Activated CD8-positive, alpha-beta memory T cell treated with anti-CD3 and anti-CD28 coated beads, Interleukin-2, amount 10 ng/mL, durations not matched to agents 7 days and 5 days (primary cell): ENCODE data around the gene HOXA10. TPM values are rescaled to one million over a fixed set of nuclear protein-coding genes. Genes with fewer than 3 reads are reported as not detected.

ENCODE experiments used
- ATAC-seq: fragments of 150-1000 bp; cut with Tn5 transposase; one replicate; pipeline ENCODE4 v1.10.0; 2021; ENCODE audit warnings: moderate library complexity
- CTCF ChIA-PET: fragments of 350-600 bp; sonication (Branson Sonifier 250); formaldehyde crosslinking; loops from one replicate; lab custom pipeline; 2021; ENCODE audit warnings: antibody characterized with exemption; lab: Charles Lee
- DNase-seq: peaks from one replicate; pipeline ENCODE4 v3.0.0-alpha.2; 2020
- H3K27ac Mint-ChIP-seq: one replicate; pipeline ENCODE4 v1.8.0; 2021; ENCODE audit warnings: mild to moderate bottlenecking, mixed read lengths
- H3K27me3 Mint-ChIP-seq: one replicate; pipeline ENCODE4 v1.8.0; 2021; ENCODE audit warnings: mixed read lengths
- H3K36me3 Mint-ChIP-seq: one replicate; pipeline ENCODE4 v1.8.0; 2021; ENCODE audit warnings: mild to moderate bottlenecking, mixed read lengths
- H3K4me1 Mint-ChIP-seq: one replicate; pipeline ENCODE4 v1.8.0; 2021; ENCODE audit warnings: mixed read lengths
- H3K4me3 Mint-ChIP-seq: one replicate; pipeline ENCODE4 v1.8.0; 2021; ENCODE audit warnings: mild to moderate bottlenecking, moderate library complexity, mixed read lengths
- H3K9me3 Mint-ChIP-seq: one replicate; pipeline ENCODE4 v1.8.0; 2022; ENCODE audit warnings: low read depth, mixed read lengths
- total RNA-seq, 2 experiments: library from RNA; stranded (reverse); gene quantifications; one replicate each; pipeline ENCODE4 v1.2.3, GENCODE V29; 2021

Gene HOXA10
- total RNA-seq, result not detected

GRCh38 chr7:27173956-27174873, at the start of gene HOXA10:
Gene HOXA10, minus strand, starts transcription at chr7:27174320. Its CDS starts 14 bp downstream, at chr7:27174306.
- ATAC-seq, result no peak
- no peaks in the 10 kb centered on the region for H3K9me3 Mint-ChIP-seq
- peak within 1 kb of the TSS; percentile 49 for H3K27ac Mint-ChIP-seq
- peaks cover 7% of the 10 kb centered on the region for H3K4me1 Mint-ChIP-seq
- peaks cover 78% of the 10 kb centered on the region for H3K27me3 Mint-ChIP-seq
- CTCF ChIA-PET, result interaction anchor here (0.9 kb wide), 1 partner anchor 11 kb away, joined by 3 read pairs; no protein-coding TSS in a partner anchor
- H3K36me3 Mint-ChIP-seq, result peaks cover 2% of the 10 kb centered on the region
- DNase-seq, result no peak
- H3K4me3 Mint-ChIP-seq, result no peak within 1 kb of the TSS

GRCh38 chr7:27221201-27221797, 47.2 kb upstream of the HOXA10 start:
- Mint-ChIP-seq H3K36me3 (no peaks in the 10 kb centered on the region), H3K4me1 (peaks cover 8% of the 10 kb centered on the region), H3K4me3 (no peak overlapping the region), H3K27me3 (peaks cover 78% of the 10 kb centered on the region), H3K9me3 (no peaks in the 10 kb centered on the region), H3K27ac (no peak overlapping the region)
- DNase-seq (no peak), ATAC-seq (no peak)
- CTCF ChIA-PET, result interaction anchor here (1.1 kb wide), 1 partner anchor 10 kb away, joined by 3 read pairs; no protein-coding TSS in a partner anchor

DNA sequence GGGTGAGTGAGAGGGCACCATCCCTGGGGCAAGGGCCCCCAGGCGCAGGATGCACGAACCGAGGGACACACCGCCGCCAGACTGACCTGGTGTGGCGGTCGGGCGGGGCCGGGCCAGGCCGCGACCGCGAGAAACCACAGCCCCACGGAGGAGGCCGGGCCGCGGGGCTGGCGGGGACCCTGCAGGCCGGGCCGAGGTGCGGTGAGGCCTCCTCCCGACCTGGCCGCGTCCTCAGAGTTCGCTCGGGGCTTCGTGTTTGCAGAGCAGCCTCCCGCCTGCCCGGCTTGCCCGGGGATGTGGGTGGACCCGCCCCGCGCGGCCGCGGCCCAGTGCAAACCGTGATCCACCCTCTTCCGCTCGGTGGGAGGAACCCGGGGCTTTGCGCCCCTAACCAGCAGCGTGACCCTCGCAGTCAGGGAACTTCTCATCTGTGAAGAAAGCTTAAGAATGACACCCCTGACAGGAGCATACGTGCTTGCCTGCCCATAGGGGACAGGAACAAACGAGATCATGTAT, 46.4 kb upstream of the HOXA10 start:
- Mint-ChIP-seq H3K9me3 (no peaks in the 10 kb centered on the region), H3K4me1 (peaks cover 8% of the 10 kb centered on the region), H3K27me3 (peaks cover 80% of the 10 kb centered on the region), H3K4me3 (no peak overlapping the region), H3K27ac (no peak overlapping the region), H3K36me3 (no peaks in the 10 kb centered on the region)
- DNase-seq, result no peak
- CTCF ChIA-PET, result no interaction called here
- no peak for ATAC-seq

- peaks cover 80% of the 10 kb centered on the region for H3K27me3 Mint-ChIP-seq
- no peak overlapping the region for H3K27ac Mint-ChIP-seq
- DNase-seq, result peak; percentile 31
- no peaks in the 10 kb centered on the region for H3K36me3 Mint-ChIP-seq
- CTCF ChIA-PET, result no interaction called here
- no peak for ATAC-seq
- no peaks in the 10 kb centered on the region for H3K9me3 Mint-ChIP-seq
- H3K4me1 Mint-ChIP-seq, result peaks cover 8% of the 10 kb centered on the region
- no peak overlapping the region for H3K4me3 Mint-ChIP-seq
These were observed 45.7 kb upstream of the HOXA10 start for GRCh38 chr7:27219821-27220220.

- H3K4me1 Mint-ChIP-seq, result peaks cover 8% of the 10 kb centered on the region
- H3K27me3 Mint-ChIP-seq, result peaks cover 82% of the 10 kb centered on the region
- no peak for DNase-seq
- CTCF ChIA-PET, result interaction anchor here (1.6 kb wide), 1 partner anchor 22 kb away, joined by 5 read pairs; no protein-coding TSS in a partner anchor
- no peaks in the 10 kb centered on the region for H3K36me3 Mint-ChIP-seq
- no peak overlapping the region for H3K4me3 Mint-ChIP-seq
- H3K27ac Mint-ChIP-seq, result no peak overlapping the region
- H3K9me3 Mint-ChIP-seq, result no peaks in the 10 kb centered on the region
- ATAC-seq, result no peak
These were observed 43.8 kb upstream of the HOXA10 start for GRCh38 chr7:27217951-27218350.

DNA sequence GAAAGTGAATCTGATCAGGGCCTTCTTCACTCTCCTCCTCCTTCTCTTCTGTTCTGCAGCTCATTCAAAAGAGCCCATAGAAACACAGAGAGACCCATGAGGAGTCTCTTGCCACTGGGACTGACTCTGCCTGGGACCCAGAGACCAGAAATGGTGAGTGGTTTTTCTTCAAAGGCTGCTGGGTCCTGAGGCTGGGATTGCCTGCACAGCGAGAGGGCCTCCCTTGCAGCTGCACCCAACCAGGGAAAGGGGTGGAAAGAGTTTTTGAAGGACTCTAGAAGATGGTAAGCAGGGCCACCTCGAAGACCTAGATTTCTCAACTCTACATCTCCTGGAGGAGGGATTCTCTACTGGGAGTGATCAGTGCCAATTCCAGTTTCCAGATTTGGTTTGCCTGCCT, 41.2 kb upstream of the HOXA10 start:
- Mint-ChIP-seq H3K27ac (no peak overlapping the region), H3K4me1 (peaks cover 5% of the 10 kb centered on the region), H3K27me3 (peaks cover 85% of the 10 kb centered on the region), H3K36me3 (no peaks in the 10 kb centered on the region), H3K9me3 (no peaks in the 10 kb centered on the region), H3K4me3 (no peak overlapping the region)
- ATAC-seq (no peak), DNase-seq (no peak)
- CTCF ChIA-PET, result no interaction called here

DNA sequence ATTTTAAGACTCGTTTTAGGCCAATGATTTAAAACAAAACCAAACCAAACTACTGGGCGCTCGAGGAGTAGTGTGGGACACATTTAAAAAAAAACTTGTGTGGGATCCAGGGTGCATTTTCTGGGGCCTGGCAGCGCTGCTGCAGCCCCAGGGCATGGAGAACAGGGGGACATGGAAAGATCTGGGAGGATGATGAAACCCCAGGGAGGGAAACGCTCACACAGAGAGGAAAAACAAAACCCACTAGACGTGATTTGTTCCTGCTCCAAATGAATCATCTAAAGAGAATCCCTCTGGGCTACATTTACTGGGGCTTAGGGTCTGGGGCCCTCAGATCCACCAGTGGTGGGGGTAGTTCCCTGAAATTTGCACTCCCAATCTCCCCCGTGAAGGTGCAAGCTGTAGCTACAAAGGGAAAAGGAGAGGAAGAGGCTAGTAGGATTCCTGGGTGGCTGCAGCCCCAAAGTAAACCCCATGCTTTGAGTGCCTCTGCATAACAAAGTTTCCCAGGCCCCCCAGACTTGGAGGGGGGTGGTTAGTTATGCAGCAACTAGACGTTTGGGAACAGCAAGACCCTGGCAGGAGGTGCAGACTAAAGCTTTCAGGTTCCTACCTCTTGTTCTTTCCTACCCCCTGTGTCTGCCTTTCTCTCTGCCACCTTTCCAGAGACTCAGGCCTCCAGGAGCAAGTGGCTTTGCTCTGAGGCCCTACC, 40.3 kb upstream of the HOXA10 start:
- CTCF ChIA-PET, result no interaction called here
- no peaks in the 10 kb centered on the region for H3K9me3 Mint-ChIP-seq
- no peaks in the 10 kb centered on the region for H3K36me3 Mint-ChIP-seq
- peaks cover 86% of the 10 kb centered on the region for H3K27me3 Mint-ChIP-seq
- DNase-seq (no peak), ATAC-seq (no peak)
- H3K4me1 Mint-ChIP-seq, result peaks cover 6% of the 10 kb centered on the region
- no peak overlapping the region for H3K27ac Mint-ChIP-seq
- no peak overlapping the region for H3K4me3 Mint-ChIP-seq

DNA sequence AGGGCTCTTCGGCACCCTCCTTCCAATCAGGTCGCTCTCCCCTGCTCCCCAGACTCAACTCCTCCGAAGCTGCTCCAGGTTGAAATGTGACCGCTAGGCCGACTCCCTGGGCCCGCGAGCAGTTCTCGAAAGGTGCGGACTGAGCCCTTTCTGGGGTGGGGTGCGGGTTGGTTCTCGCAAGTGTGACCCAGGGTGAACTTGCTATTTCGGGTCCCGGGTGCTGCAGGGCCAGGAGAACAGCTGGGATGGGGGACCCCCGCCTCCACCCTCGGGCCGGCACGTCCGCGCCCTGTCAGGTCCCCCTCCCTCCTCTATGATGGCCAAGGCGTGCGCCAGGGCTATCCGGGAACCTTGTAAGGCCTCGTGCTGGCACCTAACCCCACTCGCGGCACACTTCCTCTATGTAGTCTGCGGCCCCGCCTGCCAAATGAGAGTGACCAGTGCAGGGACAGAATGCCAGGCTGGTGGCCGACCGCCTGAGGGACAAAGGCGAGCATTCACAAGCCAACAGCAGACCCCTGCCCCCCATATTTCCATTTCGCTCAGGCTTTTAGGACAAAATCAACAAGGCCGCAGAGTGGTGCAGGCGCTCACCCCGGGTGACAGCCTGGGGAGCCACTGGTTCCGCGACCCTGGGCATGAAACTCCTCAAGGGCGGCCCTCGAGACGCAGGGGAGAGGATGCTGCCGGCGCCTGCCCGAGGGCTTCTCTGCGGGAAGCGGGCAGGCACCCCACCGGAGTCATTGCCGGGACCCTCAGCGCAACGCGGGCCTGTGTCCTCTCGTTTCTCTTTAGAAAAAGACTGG, 39.5 kb upstream of the HOXA10 start:
- Mint-ChIP-seq H3K4me1 (peaks cover 6% of the 10 kb centered on the region), H3K36me3 (no peaks in the 10 kb centered on the region), H3K27me3 (peaks cover 87% of the 10 kb centered on the region), H3K9me3 (no peaks in the 10 kb centered on the region), H3K27ac (no peak overlapping the region), H3K4me3 (no peak overlapping the region)
- CTCF ChIA-PET, result interaction anchor here (1.0 kb wide), 1 partner anchor 9 kb away, joined by 3 read pairs; no protein-coding TSS in a partner anchor
- ATAC-seq, result no peak
- DNase-seq, result peak; percentile 33

DNA sequence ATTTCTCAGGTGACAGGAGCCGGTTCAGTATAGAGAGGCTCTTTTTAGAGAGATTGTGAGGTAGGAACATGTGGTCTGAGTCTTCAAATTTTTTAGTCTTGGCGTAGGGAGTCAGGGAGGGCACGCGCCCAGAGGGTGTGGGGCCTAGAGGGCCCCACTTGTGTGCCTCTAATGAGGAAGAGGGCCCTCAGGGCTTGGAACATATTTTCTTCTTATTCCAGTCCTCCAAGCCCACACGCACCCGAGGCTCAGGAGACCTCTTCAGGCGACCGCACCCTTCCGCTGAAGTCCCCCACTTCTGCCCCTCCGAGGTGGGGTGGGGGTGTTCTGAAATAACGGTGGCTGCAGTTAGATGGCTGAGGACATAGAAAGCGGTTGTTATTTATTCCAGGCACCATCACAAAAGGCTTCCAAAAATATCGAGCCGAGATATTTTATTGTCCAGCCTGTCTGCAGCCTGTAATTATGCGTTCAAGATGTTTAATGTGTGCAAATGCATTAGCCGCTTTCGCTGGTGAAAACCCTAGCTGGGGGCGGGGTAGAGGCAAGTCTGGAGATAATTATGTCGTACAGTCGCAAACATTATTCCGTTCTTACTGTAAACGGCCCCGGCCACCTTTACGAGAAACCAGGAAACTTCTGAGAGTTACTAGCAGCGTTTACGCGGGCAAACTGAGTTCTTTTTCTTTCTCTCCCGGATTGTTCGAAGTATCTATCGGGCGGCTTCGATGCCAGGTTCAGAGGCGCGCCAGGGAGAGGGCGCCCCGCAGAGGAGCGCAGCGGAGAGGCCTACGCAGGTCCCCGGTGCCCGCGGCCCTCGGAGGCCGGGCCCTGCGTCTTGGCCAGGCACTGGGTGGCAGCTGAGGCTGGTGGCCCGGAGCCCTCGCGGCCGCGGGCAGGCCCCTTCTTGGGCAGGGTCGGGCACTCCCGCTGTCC, 38.6 kb upstream of the HOXA10 start:
- Mint-ChIP-seq H3K4me3 (no peak overlapping the region), H3K9me3 (no peaks in the 10 kb centered on the region)
- ATAC-seq, result no peak

DNA sequence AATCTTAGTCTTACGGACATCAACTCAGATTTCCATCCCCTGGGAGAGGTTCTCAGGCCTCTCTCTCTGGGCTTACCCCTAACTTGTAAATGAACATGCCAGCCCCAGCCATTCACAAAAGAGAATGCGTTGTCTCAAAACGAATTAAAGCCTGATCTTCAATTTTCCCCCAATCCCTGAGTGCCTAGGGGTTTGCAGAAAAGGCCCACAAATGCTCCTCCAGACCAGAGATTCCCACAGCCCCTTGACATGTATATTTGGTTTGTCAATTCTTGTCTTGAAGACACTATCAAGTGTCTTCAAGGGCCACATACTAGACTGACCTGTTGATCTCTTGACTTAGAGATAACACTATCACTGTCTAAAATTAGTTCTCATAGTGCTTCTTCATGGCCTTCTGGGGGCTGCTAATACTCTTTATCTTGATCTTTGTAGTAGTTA, 37.7 kb upstream of the HOXA10 start:
- CTCF ChIA-PET, result interaction anchor here (0.8 to 2.2 kb wide), 8 partner anchors 9 to 563 kb away, joined by 3 to 12 read pairs (median 4); no protein-coding TSS in a partner anchor
- Mint-ChIP-seq H3K36me3 (no peaks in the 10 kb centered on the region), H3K27ac (no peak overlapping the region)

More for the DNA sequence above, 38.6 kb upstream of the HOXA10 start:
- Mint-ChIP-seq H3K4me1 (peaks cover 6% of the 10 kb centered on the region), H3K27me3 (peaks cover 96% of the 10 kb centered on the region), H3K36me3 (no peaks in the 10 kb centered on the region), H3K27ac (no peak overlapping the region)
- CTCF ChIA-PET, result interaction anchor here (1.0 kb wide), 1 partner anchor 10 kb away, joined by 3 read pairs; no protein-coding TSS in a partner anchor
- no peak for DNase-seq

GRCh38 chr7:27211084-27211446, 36.9 kb upstream of the HOXA10 start:
- DNase-seq (no peak), ATAC-seq (no peak)
- no peaks in the 10 kb centered on the region for H3K9me3 Mint-ChIP-seq
- H3K27me3 Mint-ChIP-seq, result peaks cover 98% of the 10 kb centered on the region
- peaks cover 6% of the 10 kb centered on the region for H3K4me1 Mint-ChIP-seq
- H3K27ac Mint-ChIP-seq, result no peak overlapping the region
- CTCF ChIA-PET, result interaction anchor here (0.5 to 2.2 kb wide), 14 partner anchors 9 to 809 kb away, joined by 3 to 12 read pairs (median 4); partner anchors contain the start of gene EVX1
- no peak overlapping the region for H3K4me3 Mint-ChIP-seq
- no peaks in the 10 kb centered on the region for H3K36me3 Mint-ChIP-seq

More for the DNA sequence above, 37.7 kb upstream of the HOXA10 start:
- Mint-ChIP-seq H3K27me3 (peaks cover 98% of the 10 kb centered on the region), H3K4me3 (no peak overlapping the region), H3K9me3 (no peaks in the 10 kb centered on the region), H3K4me1 (peaks cover 6% of the 10 kb centered on the region)
- ATAC-seq, result no peak
- DNase-seq, result no peak
